Ascending aorta (tissue), 2 donors: ENCODE data around the gene ICAM4. TPM values are rescaled to one million over a fixed set of nuclear protein-coding genes. Genes with fewer than 3 reads are reported as not detected.

ENCODE experiments used
- DNase-seq, 2 donors: peaks; one replicate each; pipeline ENCODE4 v3.0.0-alpha.2; 2019; ENCODE audit warnings: low spot score in 2 of 2
- H3K27ac ChIP-seq, 2 donors: fragments of 200-600 bp; sonication (generic); one replicate each; pipeline ENCODE4 v1.5.1; 2016 to 2017; ENCODE audit warnings: mild to moderate bottlenecking in 1 of 2
- H3K27me3 ChIP-seq: fragments of 200-600 bp; sonication (generic); one replicate; pipeline ENCODE4 v1.5.1; 2017
- H3K36me3 ChIP-seq, 2 donors: fragments of 200-600 bp; sonication (generic); one replicate each; pipeline ENCODE4 v1.5.1; 2016
- H3K4me1 ChIP-seq, 2 donors: fragments of 200-600 bp; sonication (generic); one replicate each; pipeline ENCODE4 v1.5.1; 2016 to 2017; ENCODE audit warnings: mild to moderate bottlenecking in 1 of 2
- H3K4me3 ChIP-seq, 2 donors: fragments of 200-600 bp; sonication (generic); one replicate each; pipeline ENCODE4 v1.5.1; 2016 to 2017; ENCODE audit warnings: mild to moderate bottlenecking in 1 of 2
- H3K9me3 ChIP-seq, 2 donors: fragments of 200-600 bp; sonication (generic); one replicate each; pipeline ENCODE4 v1.5.1; 2016
- intact Hi-C: fragments of 100-400 bp; cut with DNase I; formaldehyde crosslinking; loops from one replicate; pipeline ENCODE4 v1.15.1; 2023
- total RNA-seq: library from RNA; depleted of rRNA; stranded (reverse); fragments of >200 nt; gene quantifications from one replicate; pipeline ENCODE4 v1.1.0, GENCODE V29; 2016
- TF ChIP-seq, protein P1 (sequence below), 3 experiments: fragments of 200-600 bp in 2 of 3; fragments of 450-650 bp in 1 of 3; sonication (generic) in 2 of 3; IDR thresholded peaks; one replicate each; pipeline ENCODE4 v1.5.1; 2016 to 2019; ENCODE audit warnings: antibody characterized with exemption in 3 of 3, mild to moderate bottlenecking in 1 of 3, moderate library complexity in 1 of 3

ICAM4 gene
- total RNA-seq, 1 donor from 2014 or later = not detected

DNA sequence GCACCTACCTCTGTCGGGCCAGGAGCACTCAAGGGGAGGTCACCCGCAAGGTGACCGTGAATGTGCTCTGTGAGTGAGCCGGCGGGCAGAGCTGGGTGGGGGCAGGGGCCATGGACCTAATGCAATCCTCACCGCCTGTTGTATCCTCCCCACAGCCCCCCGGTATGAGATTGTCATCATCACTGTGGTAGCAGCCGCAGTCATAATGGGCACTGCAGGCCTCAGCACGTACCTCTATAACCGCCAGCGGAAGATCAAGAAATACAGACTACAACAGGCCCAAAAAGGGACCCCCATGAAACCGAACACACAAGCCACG is 1.8 kb upstream of the ICAM4 start:
- Histone ChIP-seq H3K27ac (no peak overlapping the region), H3K4me1 (peaks cover 7 to 9% of the 10 kb centered on the region in 2 donors), H3K9me3 (no peaks in the 10 kb centered on the region), H3K4me3 (no peak overlapping the region), H3K27me3 (peaks cover 5% of the 10 kb centered on the region), H3K36me3 (peaks cover 5 to 8% of the 10 kb centered on the region in 2 donors)
- DNase-seq = no peak
- TF ChIP-seq, protein P1, sequence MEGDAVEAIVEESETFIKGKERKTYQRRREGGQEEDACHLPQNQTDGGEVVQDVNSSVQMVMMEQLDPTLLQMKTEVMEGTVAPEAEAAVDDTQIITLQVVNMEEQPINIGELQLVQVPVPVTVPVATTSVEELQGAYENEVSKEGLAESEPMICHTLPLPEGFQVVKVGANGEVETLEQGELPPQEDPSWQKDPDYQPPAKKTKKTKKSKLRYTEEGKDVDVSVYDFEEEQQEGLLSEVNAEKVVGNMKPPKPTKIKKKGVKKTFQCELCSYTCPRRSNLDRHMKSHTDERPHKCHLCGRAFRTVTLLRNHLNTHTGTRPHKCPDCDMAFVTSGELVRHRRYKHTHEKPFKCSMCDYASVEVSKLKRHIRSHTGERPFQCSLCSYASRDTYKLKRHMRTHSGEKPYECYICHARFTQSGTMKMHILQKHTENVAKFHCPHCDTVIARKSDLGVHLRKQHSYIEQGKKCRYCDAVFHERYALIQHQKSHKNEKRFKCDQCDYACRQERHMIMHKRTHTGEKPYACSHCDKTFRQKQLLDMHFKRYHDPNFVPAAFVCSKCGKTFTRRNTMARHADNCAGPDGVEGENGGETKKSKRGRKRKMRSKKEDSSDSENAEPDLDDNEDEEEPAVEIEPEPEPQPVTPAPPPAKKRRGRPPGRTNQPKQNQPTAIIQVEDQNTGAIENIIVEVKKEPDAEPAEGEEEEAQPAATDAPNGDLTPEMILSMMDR (IDR thresholded peaks at IDR 0.05) = no peak
- intact Hi-C loops = no loop called here

DNA sequence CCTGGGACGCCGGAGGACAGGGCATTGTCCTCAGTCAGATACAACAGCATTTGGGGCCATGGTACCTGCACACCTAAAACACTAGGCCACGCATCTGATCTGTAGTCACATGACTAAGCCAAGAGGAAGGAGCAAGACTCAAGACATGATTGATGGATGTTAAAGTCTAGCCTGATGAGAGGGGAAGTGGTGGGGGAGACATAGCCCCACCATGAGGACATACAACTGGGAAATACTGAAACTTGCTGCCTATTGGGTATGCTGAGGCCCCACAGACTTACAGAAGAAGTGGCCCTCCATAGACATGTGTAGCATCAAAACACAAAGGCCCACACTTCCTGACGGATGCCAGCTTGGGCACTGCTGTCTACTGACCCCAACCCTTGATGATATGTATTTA is 1.4 kb upstream of the ICAM4 start:
- Histone ChIP-seq H3K27me3 (peaks cover 5% of the 10 kb centered on the region), H3K36me3 (peaks cover 5 to 8% of the 10 kb centered on the region in 2 donors), H3K9me3 (no peaks in the 10 kb centered on the region), H3K4me3 (no peak overlapping the region), H3K4me1 (peaks cover 9 to 13% of the 10 kb centered on the region in 2 donors), H3K27ac (no peak overlapping the region)
- TF ChIP-seq, protein P1 (IDR thresholded peaks at IDR 0.05) = no peak
- intact Hi-C loops = no loop called here
- DNase-seq = no peak

DNA sequence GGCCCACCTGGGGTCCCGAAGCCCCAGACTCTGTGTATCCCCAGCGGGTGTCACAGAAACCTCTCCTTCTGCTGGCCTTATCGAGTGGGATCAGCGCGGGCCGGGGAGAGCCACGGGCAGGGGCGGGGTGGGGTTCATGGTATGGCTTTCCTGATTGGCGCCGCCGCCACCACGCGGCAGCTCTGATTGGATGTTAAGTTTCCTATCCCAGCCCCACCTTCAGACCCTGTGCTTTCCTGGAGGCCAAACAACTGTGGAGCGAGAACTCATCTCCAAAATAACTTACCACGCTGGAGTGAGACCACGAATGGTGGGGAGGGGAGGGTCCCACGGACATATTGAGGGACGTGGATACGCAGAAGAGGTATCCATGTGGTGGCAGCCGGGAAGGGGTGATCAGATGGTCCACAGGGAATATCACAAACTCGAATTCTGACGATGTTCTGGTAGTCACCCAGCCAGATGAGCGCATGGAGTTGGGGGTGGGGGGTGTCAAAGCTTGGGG is 2.0 kb downstream of the ICAM4 start:
- TF ChIP-seq, protein P1 (IDR thresholded peaks at IDR 0.05) = no peak
- Histone ChIP-seq H3K27me3 (peaks cover 11% of the 10 kb centered on the region), H3K4me3 (peak overlapping the region; percentile 31 to 62), H3K27ac (no peak overlapping the region), H3K9me3 (no peaks in the 10 kb centered on the region), H3K36me3 (peaks cover 5 to 8% of the 10 kb centered on the region in 2 donors), H3K4me1 (peaks cover 9 to 34% of the 10 kb centered on the region in 2 donors)
- DNase-seq = no peak
- intact Hi-C loops = no loop called here

- Histone ChIP-seq H3K4me1 (peaks cover 9 to 34% of the 10 kb centered on the region in 2 donors), H3K27me3 (peaks cover 13% of the 10 kb centered on the region)
- no peak for DNase-seq
Observed at GRCh38 chr19:10289167-10289835, 2.5 kb downstream of the ICAM4 start.

GRCh38 chr19:10289836-10290356 is 3.1 kb downstream of the ICAM4 start, which contains the start of gene ICAM5:
Gene ICAM5 (plus strand): TSS chr19:10289952. CDS start chr19:10290044, 92 bp downstream.
- Histone ChIP-seq H3K27me3 (peaks cover 13% of the 10 kb centered on the region), H3K4me1 (peaks cover 9 to 34% of the 10 kb centered on the region in 2 donors), H3K9me3 (no peaks in the 10 kb centered on the region), H3K36me3 (no peaks in the 10 kb centered on the region), H3K27ac (no peak within 1 kb of the TSS), H3K4me3 (peak within 1 kb of the TSS; percentile 43 to 62)
- TF ChIP-seq, protein P1 (IDR thresholded peaks at IDR 0.05) = no peak
- no peak for DNase-seq
- intact Hi-C loops = no loop called here

More at GRCh38 chr19:10289167-10289835, 2.5 kb downstream of the ICAM4 start:
- intact Hi-C loops = no loop called here
- Histone ChIP-seq H3K4me3 (peak overlapping the region; percentile 31 to 62), H3K9me3 (no peaks in the 10 kb centered on the region), H3K27ac (no peak overlapping the region), H3K36me3 (peaks cover 0 to 4% of the 10 kb centered on the region in 2 donors)
- TF ChIP-seq, protein P1 (IDR thresholded peaks at IDR 0.05) = no peak
